ENCODE data around the gene USP36.

USP36 gene

GRCh38 chr17:78796517-78796900 lies 44.1 kb downstream of the USP36 start:
- no peaks in the 10 kb centered on the region for H3K4me1 ChIP-seq (ENCODE audit: low read length)
- H3K79me2 ChIP-seq (ENCODE audit: low read length), result peaks cover 20% of the 10 kb centered on the region
- H3K4me3 ChIP-seq (ENCODE audit: low read length), result no peak overlapping the region
- H3K4me2 ChIP-seq (ENCODE audit: low read depth, low read length), result no peak overlapping the region
- no peak for DNase-seq
- no peaks in the 10 kb centered on the region for H3K9me2 ChIP-seq (replicated peaks; ENCODE audit: insufficient read depth, low read length)
- peaks cover 11% of the 10 kb centered on the region for H3K36me3 ChIP-seq (replicated peaks; ENCODE audit: insufficient read depth, low read length)
- no peaks in the 10 kb centered on the region for H4K20me1 ChIP-seq (ENCODE audit: insufficient read depth, low read length)
- no peak overlapping the region for H3K27ac ChIP-seq (ENCODE audit: low read length)
- no peak overlapping the region for H3K9ac ChIP-seq (ENCODE audit: low read length)
- H3K27me3 ChIP-seq (replicated peaks; ENCODE audit: insufficient read depth, low read length), result no peaks in the 10 kb centered on the region
- H3K9me3 ChIP-seq (replicated peaks; ENCODE audit: insufficient read depth, low read length), result no peaks in the 10 kb centered on the region
- TF ChIP-seq EZH2 (optimal IDR thresholded peaks at IDR 0.05; ENCODE audit: low read depth, low read length), result no peak
- no peak for TF ChIP-seq EZH2phosphoT487 (IDR thresholded peaks at IDR 0.05; ENCODE audit: low read length)
- TF ChIP-seq, protein P1, sequence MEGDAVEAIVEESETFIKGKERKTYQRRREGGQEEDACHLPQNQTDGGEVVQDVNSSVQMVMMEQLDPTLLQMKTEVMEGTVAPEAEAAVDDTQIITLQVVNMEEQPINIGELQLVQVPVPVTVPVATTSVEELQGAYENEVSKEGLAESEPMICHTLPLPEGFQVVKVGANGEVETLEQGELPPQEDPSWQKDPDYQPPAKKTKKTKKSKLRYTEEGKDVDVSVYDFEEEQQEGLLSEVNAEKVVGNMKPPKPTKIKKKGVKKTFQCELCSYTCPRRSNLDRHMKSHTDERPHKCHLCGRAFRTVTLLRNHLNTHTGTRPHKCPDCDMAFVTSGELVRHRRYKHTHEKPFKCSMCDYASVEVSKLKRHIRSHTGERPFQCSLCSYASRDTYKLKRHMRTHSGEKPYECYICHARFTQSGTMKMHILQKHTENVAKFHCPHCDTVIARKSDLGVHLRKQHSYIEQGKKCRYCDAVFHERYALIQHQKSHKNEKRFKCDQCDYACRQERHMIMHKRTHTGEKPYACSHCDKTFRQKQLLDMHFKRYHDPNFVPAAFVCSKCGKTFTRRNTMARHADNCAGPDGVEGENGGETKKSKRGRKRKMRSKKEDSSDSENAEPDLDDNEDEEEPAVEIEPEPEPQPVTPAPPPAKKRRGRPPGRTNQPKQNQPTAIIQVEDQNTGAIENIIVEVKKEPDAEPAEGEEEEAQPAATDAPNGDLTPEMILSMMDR (IDR thresholded peaks at IDR 0.05; ENCODE audit: low read length), result no peak
- no peaks in the 10 kb centered on the region for H3F3A ChIP-seq (ENCODE audit: insufficient read depth, low read length)
- H2AFZ ChIP-seq (ENCODE audit: low read length), result no peak overlapping the region

DNA sequence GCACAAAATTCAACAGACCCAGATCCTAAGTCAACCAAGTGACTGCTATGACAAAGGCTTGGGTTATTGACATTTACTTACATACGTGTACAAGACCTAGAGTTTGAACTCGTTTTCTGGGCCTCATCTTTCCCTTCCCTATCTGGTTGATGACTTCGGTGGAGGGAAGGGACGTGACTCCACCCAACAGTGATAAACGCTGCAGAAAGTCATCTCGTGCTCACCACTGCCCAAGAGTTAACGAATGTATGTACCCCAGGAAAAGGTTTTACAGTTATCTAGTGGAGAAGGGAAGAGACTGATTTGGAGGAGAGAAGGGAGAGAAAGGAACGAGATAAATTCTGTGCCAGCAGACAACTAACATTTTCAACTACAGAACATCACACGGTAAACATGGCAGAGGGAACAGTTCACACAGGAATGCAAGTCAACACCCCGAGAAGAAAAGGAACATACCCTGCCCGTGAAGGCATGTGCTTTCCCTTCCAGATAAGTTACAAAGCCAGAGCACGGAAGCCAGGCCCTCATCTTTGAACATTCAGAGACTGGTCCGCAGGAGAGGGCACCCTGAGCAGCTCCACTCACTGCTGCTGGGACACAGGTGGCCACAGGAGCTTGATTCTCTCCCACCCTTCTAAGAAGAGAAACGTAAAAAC lies 44.6 kb downstream of the USP36 start:
- Histone ChIP-seq H3F3A (ENCODE audit: insufficient read depth, low read length) (no peaks in the 10 kb centered on the region), H3K9me2 (replicated peaks; ENCODE audit: insufficient read depth, low read length) (no peaks in the 10 kb centered on the region), H3K4me3 (ENCODE audit: low read length) (no peak overlapping the region), H3K9me3 (replicated peaks; ENCODE audit: insufficient read depth, low read length) (no peaks in the 10 kb centered on the region), H3K79me2 (ENCODE audit: low read length) (peaks cover 16% of the 10 kb centered on the region), H3K27me3 (replicated peaks; ENCODE audit: insufficient read depth, low read length) (no peaks in the 10 kb centered on the region), H3K4me1 (ENCODE audit: low read length) (no peaks in the 10 kb centered on the region), H3K36me3 (replicated peaks; ENCODE audit: insufficient read depth, low read length) (peaks cover 11% of the 10 kb centered on the region), H3K27ac (ENCODE audit: low read length) (no peak overlapping the region), H3K9ac (ENCODE audit: low read length) (no peak overlapping the region), H2AFZ (ENCODE audit: low read length) (no peak overlapping the region), H4K20me1 (ENCODE audit: insufficient read depth, low read length) (no peaks in the 10 kb centered on the region), H3K4me2 (ENCODE audit: low read depth, low read length) (no peak overlapping the region)
- no peak for TF ChIP-seq EZH2phosphoT487 (IDR thresholded peaks at IDR 0.05; ENCODE audit: low read length)
- no peak for DNase-seq

- no peak for DNase-seq
- H3K79me2 ChIP-seq (ENCODE audit: low read length), result peaks cover 9% of the 10 kb centered on the region
- no peak overlapping the region for H3K4me2 ChIP-seq (ENCODE audit: low read depth, low read length)
- no peaks in the 10 kb centered on the region for H3K9me2 ChIP-seq (replicated peaks; ENCODE audit: insufficient read depth, low read length)
- no peak overlapping the region for H3K9ac ChIP-seq (ENCODE audit: low read length)
- TF ChIP-seq EZH2phosphoT487 (IDR thresholded peaks at IDR 0.05; ENCODE audit: low read length), result no peak
- TF ChIP-seq EZH2 (optimal IDR thresholded peaks at IDR 0.05; ENCODE audit: low read depth, low read length), result no peak
- TF ChIP-seq, protein P1 (IDR thresholded peaks at IDR 0.05; ENCODE audit: low read length), result no peak
- no peaks in the 10 kb centered on the region for H4K20me1 ChIP-seq (ENCODE audit: insufficient read depth, low read length)
- H3K4me3 ChIP-seq (ENCODE audit: low read length), result no peak overlapping the region
- no peaks in the 10 kb centered on the region for H3K9me3 ChIP-seq (replicated peaks; ENCODE audit: insufficient read depth, low read length)
- H3K4me1 ChIP-seq (ENCODE audit: low read length), result no peaks in the 10 kb centered on the region
- peaks cover 11% of the 10 kb centered on the region for H3K36me3 ChIP-seq (replicated peaks; ENCODE audit: insufficient read depth, low read length)
- no peaks in the 10 kb centered on the region for H3K27me3 ChIP-seq (replicated peaks; ENCODE audit: insufficient read depth, low read length)
- H2AFZ ChIP-seq (ENCODE audit: low read length), result no peak overlapping the region
- H3K27ac ChIP-seq (ENCODE audit: low read length), result no peak overlapping the region
- H3F3A ChIP-seq (ENCODE audit: insufficient read depth, low read length), result no peaks in the 10 kb centered on the region
Measured at GRCh38 chr17:78794864-78795640, 45.6 kb downstream of the USP36 start.

DNA sequence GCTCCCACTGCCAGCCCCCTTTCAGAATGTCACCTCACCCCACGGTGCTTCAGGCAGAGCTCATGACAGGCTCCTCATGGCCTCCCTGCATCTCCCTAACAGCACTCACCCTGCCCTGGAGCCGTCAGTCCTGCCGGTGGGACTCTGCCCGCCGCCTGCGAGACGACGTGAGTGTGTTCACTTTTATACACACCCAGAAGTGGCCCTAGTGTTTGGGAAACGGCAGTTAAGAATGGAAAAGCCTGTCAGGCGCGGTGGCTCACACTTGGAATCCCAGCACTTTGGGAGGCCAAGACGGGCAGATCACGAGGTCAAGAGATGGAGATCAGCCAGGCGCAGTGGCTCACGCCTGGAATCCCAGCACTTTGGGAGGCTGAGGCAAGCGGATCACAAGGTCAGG lies 46.2 kb downstream of the USP36 start:
- no peaks in the 10 kb centered on the region for H3K27me3 ChIP-seq (replicated peaks; ENCODE audit: insufficient read depth, low read length)
- H3K9me3 ChIP-seq (replicated peaks; ENCODE audit: insufficient read depth, low read length), result no peaks in the 10 kb centered on the region
- TF ChIP-seq, protein P1 (IDR thresholded peaks at IDR 0.05; ENCODE audit: low read length), result no peak
- H3K79me2 ChIP-seq (ENCODE audit: low read length), result peaks cover 8% of the 10 kb centered on the region
- no peak for DNase-seq
- no peaks in the 10 kb centered on the region for H4K20me1 ChIP-seq (ENCODE audit: insufficient read depth, low read length)
- no peaks in the 10 kb centered on the region for H3K9me2 ChIP-seq (replicated peaks; ENCODE audit: insufficient read depth, low read length)
- H3K4me3 ChIP-seq (ENCODE audit: low read length), result no peak overlapping the region
- H3F3A ChIP-seq (ENCODE audit: insufficient read depth, low read length), result peaks cover under 1% of the 10 kb centered on the region; the same call in 1 of the 2 replicates
- no peaks in the 10 kb centered on the region for H3K4me1 ChIP-seq (ENCODE audit: low read length)
- no peak overlapping the region for H3K4me2 ChIP-seq (ENCODE audit: low read depth, low read length)
- H3K9ac ChIP-seq (ENCODE audit: low read length), result no peak overlapping the region
- peaks cover 10% of the 10 kb centered on the region for H3K36me3 ChIP-seq (replicated peaks; ENCODE audit: insufficient read depth, low read length)
- H2AFZ ChIP-seq (ENCODE audit: low read length), result no peak overlapping the region
- no peak overlapping the region for H3K27ac ChIP-seq (ENCODE audit: low read length)
